HG03060 (cell line): ENCODE results near the gene CADPS2.

ENCODE experiments used
- ATAC-seq: cut with Tn5 transposase; IDR thresholded peaks from one replicate; pipeline ENCODE4 v1.9.1; 2021; ENCODE audit warnings: low read depth, moderate number of reproducible peaks; ENCODE audit not compliant: unreplicated experiment

Gene CADPS2

DNA sequence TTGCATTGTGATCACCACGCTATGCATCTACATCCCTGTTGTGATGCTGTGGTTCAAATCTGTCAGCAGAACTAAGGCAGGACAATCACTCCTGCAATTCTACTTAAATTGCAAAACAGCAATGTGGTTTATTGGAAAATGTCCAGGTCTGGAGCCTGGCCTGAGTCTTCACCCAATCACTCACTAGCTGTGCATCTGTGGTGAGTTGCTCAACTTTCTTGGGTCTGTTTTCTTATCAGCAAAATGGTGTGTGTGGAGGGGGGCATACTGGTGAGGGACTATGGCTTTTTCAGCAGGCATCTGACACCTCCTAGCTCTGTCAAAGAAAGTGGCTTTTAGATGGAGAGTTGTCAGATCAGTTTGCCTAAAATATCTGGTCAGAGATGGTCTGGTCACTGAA lies 473.4 kb downstream of the CADPS2 start:
- ATAC-seq, result no peak

DNA sequence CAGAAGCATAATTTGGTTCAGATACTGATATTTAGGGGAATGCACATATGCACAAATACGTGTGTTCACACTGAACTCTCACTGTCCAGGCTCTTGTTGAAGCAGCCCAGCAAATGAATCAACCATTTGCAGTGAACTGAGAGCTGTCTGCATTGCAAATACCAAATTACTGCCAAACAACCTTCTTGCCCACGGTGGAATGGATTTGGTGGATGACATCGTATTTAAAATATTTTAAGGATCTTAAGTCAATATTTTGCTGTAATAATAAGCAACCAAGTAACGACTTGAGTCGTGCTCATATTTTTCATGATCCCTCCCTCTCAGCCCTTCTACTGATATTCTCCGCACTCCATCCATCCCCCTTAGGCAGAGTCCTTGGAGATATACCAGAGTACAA lies 473.8 kb downstream of the CADPS2 start:
- no peak for ATAC-seq

DNA sequence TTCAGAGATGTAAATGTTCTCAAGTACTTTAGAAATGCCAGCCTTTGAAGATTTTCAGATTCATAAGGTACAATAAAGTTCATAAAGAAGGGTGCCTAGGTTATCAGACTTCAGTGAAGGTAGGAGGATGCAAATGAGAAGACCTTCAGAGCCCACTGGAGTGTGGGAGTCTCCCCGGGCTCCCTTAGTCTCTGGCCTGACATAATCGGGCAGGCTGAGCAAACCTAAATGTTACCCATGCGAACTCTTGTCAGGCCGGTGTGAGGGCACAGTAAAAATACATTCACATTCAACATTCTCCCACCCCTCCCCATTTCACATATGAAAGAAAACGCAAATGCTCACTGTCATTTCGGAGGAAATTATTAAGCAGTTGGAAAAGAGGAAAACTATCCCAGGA lies 479.1 kb downstream of the CADPS2 start:
- ATAC-seq, result no peak

DNA sequence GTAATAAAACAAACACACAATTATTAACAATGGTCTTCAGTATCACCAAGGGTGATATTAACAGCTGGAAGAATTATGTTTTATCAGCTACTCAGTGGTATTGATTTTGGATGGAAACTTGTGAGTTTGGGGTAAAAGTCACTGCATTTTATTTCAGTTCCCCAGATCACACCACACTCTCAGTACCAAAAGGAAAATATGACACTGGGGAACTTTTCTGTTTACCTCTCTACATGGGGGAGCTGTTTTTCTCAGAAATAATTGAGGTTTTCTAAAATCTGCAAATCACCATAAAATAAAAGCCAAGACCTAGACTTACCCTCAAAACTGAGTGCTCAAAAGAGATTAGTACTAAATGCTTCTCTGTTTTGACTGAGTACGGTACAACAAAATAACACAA lies 483.1 kb downstream of the CADPS2 start:
- no peak for ATAC-seq

DNA sequence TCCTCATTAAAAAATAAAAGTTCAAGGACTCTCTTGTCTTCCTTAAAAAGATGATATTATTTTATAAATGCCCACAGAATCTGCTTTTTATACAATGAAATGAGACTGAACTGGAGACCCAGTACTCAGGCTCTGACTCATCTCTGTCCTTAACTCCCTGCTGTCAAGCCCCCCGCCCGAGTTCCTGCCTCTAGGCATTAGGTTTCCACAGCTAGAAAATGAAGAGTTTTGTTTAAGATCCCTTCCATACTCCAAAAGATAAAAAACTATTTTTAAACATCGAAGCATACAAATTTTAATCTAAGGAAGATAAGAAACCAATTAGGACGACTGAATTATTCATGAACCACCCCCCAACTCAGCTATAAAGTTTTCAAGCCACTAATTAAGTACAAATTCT lies 484.0 kb downstream of the CADPS2 start:
- no peak for ATAC-seq

DNA sequence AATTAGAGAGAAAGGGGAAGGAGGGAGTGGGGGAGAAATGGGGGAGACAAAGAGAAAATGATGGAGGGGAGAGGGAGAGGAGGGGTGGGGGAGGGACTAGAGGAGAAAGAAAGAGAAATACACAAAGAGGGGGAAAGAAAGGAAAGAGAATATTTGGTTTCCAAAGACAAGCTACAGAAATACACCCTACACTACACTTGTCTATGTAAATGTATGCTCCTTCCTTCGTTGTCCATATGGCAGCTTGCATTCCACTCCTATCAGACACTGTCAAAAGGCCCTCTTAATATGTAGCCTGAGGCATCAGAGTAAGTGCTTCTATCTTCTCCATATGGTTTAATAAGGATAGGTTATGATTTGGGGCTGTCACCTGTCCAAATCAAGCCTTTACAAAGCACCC lies 488.9 kb downstream of the CADPS2 start:
- ATAC-seq, result no peak

DNA sequence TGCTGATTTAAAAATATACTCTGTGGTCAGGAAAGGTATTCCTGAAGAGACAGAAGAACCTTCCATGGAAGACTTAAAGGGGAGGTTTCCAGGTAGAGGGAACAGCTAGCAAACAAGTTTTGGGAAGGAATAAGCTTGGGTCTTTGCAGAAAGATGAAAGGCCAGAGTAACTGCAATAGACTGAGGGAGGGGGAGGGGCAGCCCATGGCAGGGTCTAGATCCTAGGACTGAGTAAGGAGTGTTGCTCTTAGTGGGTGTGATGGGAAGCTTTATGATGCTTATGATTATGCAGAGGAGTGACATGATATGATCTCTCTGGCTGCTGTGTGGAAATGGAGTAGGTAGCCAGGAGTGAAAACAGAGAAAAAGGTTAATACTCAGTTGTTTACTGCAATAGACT lies 491.7 kb downstream of the CADPS2 start:
- no peak for ATAC-seq

DNA sequence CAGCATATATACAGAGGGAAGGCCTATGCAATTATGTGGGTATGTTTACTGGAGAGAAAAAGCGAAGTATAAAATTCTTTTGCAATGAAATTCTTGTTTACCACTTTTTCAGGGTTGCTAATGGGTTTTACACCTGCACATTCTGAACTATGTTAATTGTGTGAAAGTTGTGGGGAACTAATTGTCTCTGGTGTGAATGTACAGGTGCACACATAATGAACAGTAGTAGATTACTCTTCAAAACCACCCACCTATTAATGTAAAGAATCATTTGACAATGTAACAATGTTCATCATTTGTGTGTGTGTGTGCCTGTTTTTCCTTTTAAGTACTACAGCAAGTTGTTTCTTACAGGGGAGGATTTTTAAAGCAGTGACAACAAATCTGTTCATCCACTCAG lies 501.7 kb downstream of the CADPS2 start:
- no peak for ATAC-seq

DNA sequence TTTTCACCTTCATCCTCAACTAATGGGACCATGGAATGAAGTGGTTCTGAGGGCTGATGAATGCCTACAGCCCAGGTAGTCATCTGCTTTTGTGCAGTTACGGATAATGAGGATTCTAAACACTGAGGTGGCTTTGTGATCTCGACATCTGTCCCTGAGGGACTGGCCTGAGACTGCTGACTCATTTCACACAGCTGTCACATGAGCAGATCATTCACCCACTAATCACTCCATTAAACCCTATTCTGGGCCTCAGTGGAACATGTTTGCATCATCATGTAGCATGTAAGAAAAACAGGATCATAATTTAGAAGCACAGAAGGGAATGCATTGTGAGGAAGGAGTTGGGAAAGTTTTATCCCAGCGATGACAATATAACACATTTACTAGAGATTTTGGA lies 502.3 kb downstream of the CADPS2 start:
- peak; percentile 97 for ATAC-seq

DNA sequence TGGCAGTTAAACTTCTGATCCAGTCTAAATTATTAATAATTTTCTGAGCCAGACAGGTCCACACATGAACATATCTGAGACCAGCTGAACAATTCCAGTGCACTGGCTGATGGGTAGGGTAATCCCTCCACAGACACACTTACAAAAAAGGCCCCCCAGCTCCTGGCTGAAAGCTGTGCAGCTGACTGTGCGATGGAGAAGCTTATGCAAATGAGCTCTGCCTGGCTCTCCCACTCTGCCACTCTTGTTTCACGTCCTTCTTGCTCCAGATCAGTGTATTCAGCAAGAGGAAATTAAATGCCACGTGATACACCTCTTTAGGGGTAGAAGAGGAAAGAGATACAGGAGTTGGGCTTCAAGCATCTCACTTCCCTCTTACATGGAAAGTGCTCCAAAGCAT lies 505.3 kb downstream of the CADPS2 start:
- no peak for ATAC-seq

DNA sequence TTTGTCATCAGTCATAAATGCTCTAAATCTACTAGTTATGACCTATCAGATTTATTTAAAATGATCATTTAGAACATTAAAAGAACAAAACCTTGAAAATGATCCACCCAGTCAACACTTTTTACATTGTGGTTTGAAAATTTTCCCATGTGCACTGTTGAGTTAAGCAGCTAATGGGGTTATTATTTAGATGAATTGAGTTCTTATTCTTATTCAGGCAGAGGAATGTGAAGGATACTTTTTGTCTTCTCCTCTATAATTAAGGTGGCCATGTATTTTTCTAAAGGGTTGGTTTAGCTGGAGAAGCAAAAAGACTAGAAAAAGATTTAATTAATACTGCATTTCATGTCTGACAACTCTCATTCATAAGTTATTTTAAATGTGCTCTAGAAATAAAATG lies 506.8 kb downstream of the CADPS2 start:
- ATAC-seq, result no peak

DNA sequence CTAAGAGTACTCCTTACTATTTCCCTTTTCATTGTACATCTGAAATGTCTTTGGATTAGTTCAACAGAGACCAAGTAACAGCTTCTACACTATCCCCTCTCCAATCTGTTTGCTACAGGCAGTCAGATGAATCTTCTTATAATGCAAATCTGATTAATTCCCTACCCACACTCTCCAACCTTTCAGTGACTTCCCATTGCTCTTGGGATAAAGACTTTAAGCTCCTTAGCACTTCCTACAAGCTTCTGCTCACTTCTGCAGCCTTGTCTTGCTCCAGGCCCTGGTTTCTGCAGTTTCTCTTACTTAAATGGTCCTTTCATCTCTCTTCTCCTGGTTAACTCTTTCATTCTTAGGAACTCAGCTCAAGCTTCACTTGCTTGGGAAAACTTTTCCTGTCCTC lies 516.5 kb downstream of the CADPS2 start:
- ATAC-seq, result no peak

DNA sequence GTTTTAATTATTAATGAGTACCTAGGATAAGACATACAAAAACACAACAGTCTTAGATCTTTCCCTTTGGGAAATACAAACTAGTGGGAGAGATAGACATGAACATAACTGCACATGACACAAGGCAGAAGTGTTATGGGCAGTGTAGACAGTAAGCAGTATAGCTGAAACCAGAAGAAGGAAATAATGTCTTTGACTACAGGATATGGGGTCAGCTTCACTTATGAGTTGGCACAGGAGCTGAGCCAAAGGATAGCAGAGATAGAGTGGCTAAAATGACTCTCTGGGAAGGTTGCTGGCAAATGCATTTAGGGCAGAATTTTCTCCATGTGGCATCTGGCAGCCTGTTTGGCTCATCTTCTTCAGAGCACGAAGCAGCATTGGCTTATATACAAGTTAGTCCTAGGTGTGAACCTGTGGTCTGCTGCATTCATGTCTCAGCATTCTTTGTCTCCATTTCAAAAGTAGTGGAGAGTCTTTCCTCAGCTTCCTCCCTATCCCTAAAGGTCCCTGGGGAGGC lies 521.4 kb downstream of the CADPS2 start:
- ATAC-seq, result no peak

DNA sequence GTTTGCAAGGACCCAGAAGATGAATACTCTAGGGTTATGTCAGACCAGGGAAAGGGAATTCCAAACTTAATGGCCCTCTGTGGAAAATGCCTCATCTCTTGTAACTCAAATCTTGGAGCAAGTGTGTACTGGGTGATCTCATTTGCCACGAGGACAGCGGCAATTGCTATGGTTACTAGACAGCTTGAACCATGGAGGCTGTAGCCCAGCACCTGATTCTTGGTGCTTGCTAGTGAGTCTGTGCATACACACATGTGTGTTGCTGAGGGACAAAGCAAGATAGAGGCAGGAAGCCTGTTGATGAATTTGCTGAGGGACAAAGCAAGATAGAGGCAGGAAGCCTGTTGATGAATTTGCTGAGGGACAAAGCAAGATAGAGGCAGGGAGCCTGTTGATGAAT lies 523.1 kb downstream of the CADPS2 start:
- ATAC-seq, result no peak

DNA sequence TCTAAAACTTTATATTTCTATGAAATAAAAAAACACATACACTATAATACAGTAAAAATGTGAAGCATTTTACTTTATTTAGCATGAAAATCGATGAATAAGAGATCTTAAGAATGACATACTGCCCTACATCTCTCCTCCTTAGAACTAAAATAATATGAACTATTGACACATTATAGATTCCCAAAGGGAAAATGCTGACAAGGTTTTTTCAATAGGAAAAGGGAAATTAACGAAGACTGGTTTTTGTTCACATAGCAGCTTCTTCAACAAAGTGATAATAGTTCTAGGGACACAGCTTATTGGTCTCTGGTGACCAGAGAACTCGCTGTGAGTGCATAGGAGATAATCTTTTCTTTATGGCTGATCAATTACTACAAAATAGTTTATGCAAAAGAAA lies 523.8 kb downstream of the CADPS2 start:
- no peak for ATAC-seq

DNA sequence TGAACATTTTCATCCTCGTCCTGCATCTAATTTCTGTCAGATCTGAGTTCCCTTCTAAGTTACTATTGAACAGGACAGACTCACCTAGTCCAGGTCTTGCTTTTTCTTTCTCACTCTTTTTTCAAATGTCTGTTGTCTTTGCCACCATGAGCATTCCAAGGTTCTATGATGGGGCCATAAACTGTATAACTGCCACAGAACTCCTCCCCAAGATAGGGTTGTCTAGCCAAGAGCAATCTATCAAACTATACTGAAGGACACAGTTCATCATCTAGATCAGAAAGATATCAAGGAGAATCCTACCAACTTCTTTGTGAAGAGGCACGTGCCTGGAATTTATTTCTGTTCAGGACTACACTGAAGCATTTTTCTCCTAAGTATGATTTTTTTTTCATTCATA lies 531.6 kb downstream of the CADPS2 start:
- ATAC-seq, result no peak

DNA sequence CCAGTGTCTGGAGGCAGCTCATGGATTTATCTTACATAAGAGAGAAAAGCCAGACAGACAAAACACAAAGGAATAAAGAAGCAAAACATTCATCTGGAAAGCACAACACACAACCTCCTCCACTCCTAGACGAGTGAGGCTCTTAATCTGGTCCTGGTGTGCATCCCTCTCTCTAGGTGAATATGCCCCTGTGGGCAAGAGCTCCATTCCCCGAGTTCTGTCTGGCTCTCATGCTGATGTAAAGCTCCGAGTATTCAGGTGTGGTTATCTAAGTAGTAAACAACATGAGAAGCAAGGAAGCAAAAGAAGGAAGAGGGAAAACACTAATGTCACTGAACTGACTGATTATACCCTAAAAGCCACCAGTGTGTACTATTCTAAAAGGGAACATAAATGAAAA lies 533.8 kb downstream of the CADPS2 start:
- ATAC-seq, result no peak

DNA sequence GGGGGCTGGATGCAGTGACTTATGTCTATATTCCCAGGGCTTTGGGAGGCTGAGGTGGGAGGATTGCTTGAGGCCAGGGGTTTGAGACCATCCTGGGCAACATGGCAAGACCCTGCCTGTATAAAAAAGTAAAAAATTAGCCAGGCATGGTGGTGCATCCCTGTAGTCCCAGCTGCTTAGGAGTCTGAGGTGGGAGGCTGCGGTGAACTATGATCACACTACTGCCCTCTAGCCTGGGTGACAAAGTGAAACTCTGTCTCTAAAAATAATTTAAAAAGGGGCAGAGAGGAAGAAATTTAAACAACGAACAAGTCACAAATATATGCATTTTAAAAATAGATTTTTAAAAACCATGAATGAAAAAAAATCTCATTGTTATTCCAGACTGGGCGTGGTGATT lies 535.6 kb downstream of the CADPS2 start:
- ATAC-seq, result no peak

DNA sequence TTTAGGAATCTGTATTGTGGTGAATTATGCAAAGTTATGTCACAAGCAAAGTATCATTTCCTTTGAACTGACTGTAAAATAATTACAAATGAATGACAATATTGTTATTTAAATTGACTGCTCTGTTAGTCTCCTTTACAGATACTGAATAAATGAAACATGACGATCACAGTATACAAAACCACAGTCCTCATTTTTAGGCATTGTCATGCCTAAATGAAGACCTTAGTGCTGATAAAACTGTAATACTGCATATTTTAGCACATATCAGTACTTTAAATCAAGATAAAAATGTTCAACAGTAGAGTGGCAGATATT lies 542.0 kb downstream of the CADPS2 start:
- ATAC-seq, result no peak

DNA sequence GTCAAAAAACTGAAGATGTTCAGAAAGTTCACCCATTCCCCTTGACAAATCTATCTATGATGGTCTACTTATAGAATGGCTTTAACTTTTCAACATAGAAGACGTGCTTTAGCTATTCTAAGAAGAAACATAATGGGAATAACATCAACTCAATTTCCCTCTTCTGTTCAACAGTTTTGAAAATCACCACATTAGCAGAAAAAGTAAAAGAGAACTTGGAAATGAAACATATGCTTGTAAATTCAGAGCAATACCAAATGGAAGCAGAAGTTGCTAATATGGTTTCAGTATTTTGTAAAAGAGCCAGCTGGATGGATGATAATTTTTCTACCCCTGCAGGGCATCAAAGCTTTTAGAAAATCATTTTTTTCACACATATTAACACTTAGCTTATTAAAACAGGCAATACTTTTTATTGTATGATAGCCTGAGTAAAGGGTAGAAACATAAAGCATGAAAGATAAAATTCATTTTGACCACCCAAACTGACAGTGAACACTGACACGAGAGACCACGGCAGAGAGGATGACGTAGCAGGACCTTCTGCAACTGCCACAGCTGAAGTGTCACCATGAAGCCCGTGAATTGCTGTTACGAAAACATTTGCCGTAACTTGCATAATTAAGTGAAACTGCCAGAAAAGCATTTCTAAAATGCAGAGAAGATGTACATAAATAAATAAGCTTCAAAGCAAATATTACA lies 542.5 kb downstream of the CADPS2 start:
- no peak for ATAC-seq

DNA sequence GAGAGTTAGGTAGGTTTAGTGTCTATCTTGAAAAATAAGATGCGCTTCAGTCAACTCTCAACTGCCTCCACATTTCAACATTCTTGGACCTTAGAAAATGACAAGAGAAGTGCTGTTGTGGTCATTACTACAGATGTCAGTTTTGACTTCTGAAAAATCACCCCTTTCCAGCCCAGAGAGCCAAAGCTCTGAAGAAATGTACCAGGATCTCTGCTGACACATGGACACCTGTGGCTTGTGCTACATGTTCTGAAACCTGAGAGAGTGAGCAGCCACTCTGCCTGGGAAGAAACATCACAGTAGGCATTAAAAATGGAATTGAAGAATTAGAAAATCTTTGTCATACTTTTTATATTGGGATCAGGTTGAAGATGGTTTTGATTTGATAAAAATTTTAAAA lies 545.8 kb downstream of the CADPS2 start:
- ATAC-seq, result no peak

DNA sequence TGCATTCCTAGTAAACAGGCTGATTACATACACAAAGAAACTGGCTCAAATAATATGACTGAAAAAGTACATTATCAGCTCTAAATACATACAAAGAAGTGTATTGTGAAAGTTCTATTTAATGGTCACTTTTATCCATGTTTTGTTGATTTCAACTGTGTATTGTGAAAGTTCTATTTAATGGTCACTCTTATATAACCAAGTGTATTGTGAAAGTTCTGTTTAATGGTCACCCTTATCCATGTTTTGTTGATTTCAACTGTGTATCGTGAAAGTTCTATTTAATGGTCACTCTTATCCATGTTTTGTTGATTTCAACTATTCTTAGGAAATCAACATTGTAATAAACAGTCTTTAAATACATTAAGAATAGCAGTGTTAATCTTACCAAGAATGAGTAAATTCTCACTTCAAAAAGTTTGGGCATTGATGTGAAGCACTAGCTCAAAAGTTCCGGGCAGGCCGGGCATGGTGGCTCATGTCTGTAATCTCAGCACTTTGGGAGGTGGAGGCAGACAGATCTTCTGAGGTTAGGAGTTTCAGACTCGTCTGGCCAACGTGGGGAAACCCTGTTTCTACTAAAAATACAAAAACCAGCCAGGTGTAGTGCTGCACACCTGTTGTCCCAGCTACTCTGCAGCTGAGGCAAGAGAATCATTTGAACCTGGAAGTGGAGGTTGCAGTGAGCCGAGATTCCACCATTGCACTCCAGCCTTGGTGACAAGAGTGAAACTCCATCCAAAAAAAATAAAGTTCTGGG lies 546.9 kb downstream of the CADPS2 start:
- ATAC-seq, result no peak
